Mucosa of gallbladder (tissue), 1 donor: ENCODE measurements around the gene PACRG. TPM values are rescaled to one million over a fixed set of nuclear protein-coding genes. Genes with fewer than 3 reads are reported as not detected.

Experiments
- DNase-seq: peaks from one replicate; pipeline ENCODE4 v3.0.0-alpha.2; 2020; ENCODE audit warnings: low spot score
- total RNA-seq: library from RNA; stranded (reverse); gene quantifications from one replicate; pipeline ENCODE4 v1.2.1, GENCODE V29; 2021
- donor health status: DM: no; HTN: no; CAD: no.

Gene PACRG
- total RNA-seq, 1 donor from 2014 or later = 3.2 TPM

DNA sequence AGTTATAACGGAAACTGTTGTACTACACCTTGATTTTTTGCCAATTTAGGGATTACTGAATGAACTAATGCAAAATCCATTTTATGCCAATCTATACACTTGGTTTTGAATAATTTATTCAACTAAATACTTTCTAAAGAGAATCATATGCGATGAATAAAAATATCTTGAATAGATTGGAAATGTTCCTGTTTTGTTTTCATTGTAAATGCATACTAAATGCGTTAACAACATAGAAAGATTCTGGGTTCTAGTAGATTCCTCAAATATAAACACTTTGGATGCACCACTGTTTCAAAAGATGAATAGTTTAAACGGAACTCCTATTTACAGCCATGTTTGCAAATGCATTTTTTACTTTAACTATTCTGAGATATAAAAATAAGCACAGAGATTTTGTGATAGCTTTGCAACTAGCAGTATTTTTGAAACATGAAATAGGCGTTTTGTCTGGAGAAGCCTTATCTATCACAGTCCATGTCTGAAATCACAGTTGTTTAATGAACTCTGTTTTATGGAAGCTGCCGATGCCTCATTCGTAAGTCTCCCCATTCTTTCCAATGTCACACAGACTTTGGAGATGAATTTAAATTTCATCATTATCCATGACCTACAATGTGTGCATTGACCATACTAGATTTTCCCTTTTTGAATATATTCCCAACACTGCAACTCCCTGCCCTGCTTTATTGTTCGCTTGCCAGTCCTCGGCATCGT, 409.1 kb downstream of the PACRG start:
- DNase-seq = no peak

DNA sequence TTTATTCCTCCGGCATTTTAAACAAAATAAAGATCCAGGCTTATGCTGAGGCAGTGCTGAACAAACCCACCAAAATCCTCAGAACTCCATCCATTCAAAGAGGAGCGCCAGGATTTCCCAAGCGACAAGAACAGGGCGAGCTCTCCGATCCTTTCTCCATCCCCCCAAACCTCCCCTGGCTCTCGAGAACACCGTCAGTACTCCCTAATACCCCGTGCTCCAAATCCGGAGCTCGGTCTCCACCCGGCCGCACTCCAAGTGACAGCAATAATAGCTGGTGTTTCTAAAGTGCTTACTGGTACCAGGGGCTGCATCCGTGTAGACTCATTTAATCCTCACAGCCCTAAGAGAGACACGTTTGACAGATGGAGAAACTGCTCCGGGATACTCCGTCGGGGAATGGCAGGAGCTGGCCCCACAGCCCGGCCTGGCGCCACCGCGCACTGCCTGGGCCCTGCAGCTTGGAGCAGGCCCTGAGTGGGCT, 409.7 kb downstream of the PACRG start:
- DNase-seq = no peak

DNA sequence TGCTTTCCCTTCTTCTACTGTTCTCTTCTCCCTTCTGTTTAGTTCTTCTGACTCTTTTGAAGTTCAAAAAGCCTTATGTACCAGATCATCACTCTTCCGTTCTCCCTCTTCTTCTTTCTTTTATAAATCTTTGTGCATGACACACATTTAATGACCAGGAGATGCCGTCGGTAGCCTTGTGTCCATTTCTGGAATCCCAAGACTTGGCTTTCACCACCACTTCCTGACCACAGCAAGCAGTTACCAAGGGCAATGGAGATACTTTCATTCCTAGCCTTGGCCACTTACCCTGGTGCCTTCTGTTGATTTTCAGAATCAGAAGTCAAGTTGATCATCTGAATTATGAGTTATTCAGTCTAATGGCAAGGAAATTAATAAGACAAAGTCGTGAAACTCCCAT, 418.3 kb downstream of the PACRG start:
- DNase-seq = no peak

DNA sequence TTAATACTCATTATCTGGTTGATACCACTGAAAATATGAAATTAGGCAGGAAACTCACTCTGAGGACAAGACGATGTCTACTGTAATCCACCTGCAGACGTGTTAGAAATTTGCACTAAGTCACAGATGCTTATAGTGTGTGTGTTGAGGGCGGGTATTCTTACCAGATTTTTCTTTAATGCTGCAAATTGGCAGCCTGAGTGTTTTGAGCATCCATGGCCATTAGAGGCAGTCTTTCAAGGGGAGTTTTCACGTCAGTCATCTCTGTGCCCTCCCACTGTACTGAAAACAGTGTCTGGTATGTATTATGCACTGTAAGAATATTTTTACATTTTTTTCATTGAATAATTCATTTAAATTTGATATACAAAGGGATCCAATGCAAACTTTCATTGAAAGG, 420.2 kb downstream of the PACRG start:
- no peak for DNase-seq

DNA sequence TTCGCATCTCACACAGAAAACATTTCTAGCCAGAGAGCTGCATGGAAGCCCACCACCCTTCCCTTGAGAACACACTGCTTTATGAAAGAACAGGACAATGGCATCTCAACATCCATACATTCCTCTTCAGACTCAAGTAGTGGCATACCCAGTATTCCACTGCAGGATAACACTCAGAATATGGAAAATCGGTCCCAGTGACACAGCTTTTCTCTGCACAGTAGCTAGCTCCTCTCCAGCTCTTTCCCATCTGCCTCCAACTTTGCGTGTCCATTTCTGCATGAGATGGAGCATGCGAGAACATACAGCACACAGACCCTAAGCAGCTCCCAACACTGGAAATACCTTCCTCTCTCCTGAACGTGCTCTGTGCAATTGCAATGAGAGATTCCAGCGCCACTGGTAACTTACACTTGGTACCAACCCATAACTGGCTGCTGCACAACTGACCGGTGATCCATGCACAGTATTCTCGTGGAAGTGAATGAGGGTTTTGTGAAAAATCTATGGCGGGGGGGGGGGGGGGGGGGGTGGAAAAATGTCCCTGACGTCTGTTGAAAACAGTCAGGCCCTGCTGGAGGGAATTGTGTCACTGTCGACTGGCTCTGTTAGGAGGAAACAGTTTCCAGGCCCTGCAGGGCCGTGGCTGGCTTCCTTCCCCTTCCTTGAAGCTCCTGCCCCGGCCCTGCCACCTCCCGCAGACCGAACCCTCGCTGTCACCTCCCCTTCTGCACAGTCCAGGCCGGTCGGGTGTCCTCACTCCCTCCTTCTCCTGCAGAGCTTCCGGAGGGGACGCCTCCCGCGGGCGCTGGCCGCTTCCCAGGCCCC, 420.9 kb downstream of the PACRG start:
- DNase-seq = no peak

DNA sequence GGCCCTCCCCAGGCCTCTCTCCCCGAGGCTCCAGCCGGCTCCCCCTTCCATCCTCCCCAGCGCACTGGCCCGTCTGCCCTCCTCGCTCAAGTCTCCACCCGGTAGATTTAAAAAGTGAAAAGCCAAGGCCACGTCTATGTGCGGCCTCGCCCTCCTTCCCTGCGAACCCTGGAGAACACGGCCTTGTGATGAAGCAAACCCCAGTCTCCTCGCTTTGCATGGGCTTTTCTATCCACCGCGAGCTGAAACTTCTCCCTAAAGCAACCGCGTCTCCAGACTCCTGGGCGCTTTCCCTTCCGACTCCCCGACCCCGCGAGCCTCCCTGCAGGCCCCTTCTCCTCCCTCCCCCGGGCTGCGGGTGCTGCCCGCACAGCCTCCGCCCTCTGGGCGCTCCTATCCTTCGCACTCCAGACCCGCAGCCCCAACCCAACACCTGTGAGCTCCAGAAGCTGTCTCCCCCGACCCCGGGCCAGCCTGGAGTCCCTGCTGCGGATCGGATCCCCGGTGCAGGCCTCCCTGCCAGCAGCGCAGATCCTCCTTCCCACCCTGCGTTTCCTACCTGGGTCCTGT, 421.6 kb downstream of the PACRG start:
- no peak for DNase-seq

DNA sequence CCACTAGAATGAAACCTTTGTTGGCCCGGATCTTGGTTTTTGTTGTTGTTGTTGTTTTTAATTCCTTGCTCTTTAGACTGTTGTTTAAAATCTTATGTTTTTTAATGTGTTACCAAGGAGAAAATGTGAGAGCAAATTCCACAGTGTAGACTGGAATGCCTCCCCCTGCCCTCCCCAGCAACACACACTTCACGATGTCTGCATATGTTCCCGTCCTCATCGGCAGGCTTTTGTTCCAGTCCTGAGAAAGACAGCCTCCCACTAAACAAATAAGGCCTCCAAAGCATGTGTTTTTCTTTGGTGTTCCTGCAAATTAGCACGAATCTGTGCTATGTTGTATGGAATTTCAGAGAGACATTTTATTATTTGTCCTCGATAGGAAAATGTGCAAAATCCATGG, 423.4 kb downstream of the PACRG start:
- DNase-seq = no peak

DNA sequence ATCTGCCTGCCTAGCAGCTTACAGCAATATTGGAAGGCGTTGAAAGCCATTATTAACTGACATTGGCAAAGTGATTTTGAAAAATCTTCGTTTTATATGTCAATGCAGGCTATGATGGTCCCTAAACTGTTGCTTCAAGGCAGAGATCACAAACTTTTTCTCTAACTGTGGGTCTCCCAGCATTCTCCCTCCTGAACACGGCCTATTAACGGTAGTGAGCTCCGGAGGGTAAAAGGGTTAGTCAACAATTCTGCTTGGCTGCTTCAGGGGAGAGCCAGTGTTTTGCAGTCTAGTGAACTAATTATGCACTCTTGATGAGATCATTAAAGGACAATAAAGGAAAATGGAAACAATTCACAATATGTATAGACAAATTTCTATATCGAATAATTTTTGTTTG, 424.9 kb downstream of the PACRG start:
- no peak for DNase-seq

DNA sequence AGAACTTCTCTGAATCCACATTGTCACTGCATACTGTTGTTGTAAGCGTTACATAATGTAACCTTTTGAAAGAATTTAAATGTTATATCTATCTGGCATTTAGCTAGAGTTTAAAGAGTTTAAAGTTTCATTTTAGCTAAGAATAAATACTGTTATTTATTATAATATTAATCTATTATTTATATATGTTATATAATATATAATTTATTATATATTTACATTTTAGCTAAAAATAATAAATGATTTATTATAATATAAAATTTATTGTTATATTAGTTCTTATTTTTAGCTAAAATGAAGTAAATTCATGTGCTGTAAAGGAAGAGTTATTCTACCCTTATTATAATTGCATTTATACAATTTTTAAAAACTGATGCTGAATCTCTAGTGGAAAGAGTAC, 431.3 kb downstream of the PACRG start:
- no peak for DNase-seq

DNA sequence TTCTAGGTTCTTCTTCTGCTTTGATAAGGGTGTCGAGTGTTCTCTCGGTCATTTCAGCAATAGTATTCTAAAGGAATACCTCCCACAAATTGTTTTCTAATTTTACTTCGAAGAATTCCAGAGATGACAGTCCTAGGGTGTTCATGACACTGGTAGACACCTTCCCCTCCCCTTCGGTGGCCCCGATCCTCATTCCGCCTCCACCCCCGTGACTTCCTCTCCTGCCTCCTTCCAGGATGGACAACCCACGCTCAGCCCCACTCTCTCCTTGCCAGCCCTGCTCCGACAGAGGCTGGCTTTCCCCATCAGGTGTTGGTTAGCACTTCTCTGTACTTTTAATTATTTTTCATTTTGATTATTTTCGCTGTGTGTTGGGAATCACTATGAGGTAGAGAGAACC, 431.9 kb downstream of the PACRG start:
- DNase-seq = no peak

DNA sequence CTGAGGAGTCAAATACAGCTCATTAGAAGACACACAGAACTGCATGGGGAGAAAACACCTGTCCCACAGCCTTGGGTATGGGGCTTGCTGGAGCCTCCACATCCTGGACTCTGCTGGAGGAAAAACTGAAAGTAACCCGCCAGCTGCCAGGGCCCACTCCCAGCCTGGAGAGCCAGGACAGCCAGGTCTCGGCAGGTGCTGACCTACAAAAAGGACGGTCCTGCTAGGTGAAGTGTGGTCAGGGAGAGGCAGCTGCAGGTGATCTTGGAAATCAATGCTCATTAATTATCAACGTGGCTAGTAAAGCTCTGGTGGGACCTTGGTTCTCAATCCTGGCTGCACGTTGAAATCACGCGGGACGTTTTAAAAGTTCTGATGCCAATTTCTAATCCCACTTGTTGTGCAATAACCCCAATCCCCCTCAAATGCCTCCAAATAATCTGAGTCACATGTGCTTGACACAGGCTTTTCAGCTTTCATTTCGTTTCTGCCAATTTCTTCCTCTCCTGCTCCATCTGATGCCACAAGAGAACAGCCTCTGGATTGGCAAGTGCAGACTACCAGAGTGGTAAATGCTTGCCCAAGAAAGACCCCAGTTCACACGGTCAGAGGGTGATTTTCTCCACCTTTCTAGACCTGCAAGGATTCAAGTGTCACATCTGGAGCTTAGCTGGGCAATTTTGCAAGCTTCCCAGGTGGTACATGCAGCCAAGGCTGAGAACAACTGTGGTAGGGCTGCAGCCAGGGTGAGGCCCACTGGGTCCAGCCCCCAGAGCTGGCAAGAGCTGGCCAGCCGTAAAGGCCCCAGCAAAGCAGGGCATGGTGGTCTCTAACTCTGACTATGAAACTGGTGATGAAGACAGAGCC, 434.5 kb downstream of the PACRG start:
- no peak for DNase-seq

DNA sequence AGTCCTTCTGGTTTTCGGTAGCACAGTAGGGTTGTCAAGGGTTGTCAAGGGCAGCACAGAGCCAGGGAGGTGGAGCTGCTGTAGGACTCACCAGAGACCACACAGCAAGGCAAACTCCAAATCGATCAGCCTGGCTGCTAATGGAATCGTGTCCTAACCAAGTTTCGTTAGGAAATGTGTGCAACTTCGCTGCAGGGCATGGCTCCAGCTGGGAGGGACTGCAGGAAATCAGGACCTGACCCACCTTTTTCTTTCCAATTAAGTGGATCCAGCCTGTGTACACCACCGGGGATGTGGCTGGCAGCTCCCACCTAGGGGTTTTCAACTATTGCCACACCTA, 435.1 kb downstream of the PACRG start:
- no peak for DNase-seq

DNA sequence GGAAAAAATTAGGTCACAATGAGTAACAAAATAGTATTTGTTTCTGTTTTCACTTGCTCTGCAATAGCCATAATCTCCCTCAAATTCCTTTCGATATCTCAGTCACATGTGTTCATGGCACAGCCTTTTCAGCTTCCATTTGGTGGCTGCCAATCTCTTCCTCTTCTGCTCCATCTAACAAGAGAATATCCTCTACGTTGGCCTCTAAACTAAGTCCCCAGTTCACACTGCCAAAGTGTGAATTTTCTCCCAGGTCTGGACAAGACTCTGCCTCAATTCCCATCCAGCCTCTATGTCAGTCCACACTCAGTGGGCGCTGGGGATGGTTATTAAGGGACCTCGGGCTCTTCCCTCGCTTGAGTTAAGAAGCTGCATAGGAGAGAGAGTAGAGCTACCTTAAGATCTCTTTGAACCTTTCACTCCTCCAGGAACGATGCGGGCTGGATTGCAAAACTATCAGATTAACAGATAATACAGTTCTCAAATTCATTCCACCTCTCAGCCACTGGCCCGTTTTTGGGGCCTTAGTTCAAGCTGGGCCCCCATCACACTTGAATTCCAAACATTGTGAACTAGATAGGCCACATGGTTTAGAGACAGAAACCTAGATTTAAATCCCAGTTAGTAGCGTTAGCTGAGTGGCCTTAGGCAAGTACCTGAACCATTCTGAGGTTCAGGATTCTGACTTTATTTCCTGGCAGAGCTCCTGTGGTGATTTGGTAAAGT, 436.6 kb downstream of the PACRG start:
- no peak for DNase-seq

DNA sequence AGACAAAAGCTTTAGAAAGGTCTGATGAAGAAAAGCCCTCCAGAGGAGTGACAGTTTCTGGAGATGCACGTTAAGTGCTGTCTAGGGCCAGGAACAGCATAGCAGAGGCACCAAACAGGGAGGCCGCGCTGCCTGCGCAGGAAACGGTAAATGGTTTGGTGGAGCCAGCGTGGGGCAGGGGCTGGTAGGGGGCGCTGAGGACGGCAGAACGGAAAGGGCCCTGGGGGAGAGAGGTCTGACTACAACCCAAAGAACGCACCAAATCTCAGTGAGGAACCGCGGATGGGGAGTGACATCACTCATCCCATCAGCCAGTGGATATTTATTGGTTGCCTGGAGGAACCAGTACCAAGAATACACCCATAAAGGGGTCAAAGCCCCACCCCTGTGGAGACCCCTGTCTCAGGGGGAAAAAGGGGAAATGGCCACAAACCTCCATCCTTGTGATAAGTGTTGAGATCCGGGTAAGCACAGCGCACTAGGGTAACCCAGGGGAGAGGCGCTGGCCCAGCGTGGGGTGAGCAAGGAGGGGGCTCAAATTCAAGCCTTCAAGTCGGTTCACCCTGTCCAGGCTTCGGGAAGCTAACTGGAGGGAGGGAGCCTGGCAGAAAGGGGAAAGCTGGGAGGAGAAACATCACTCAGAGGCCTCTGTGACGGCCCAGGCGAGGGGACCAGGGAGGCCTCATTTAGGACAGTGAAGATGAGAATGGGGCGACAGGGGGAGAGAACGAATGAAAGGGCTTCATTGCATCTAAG, 437.6 kb downstream of the PACRG start:
- no peak for DNase-seq

DNA sequence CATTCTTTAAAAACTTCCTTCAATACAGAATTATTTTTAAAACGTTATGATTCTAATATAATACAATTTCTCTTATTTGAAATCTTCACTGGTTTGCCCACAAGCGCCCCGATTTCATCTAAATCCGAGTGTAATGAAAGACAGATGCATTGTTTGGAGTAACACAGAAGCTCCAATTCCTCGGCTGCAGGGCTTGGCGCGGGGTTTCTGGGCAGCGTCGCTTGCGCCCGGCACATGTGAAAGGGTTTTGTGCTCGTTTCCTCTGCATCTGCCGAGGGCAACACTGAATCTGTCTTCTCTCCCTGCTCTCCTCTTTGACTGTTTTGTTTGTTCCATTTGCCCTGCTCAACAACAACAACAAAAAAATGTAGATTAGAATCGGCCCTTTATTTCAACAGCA, 438.1 kb downstream of the PACRG start:
- DNase-seq = no peak

DNA sequence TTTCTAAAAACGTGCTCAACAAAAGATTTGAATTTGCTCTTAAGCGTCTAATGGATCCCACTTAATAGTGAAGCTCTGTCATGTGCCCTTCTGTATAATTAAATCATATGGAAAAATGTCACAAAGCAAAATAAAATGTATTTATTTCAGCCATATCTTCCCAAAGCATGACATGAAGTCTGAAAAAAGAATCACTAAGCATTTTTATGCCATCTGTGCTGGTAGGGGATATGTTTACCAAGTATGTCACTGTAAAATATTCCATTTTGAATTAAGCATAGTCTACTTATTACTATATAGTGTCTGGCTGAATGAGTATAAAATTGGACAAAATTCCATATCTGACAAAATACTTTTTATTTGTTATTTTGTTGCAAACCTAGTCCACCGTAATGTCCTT, 438.7 kb downstream of the PACRG start:
- DNase-seq = no peak

DNA sequence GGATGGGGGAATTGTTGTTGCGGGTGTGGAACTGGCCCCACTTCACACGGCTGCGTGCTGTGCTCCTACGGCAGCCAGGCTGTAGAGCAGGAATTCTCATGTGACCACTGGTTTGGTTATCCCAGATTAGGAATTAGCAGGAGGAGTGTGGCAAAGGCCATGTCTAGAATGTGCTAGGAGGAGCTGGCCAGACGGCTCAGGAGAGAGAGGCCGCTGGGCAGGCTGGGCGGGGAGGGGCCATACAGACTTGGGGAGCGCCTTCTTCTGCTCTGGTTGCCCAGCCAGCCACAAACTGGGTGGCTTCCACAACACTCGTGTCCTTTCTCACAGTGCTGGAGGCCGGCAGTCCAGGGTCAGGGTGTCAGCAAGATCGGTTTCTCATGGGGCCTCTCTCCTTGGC, 441.7 kb downstream of the PACRG start:
- DNase-seq = no peak

DNA sequence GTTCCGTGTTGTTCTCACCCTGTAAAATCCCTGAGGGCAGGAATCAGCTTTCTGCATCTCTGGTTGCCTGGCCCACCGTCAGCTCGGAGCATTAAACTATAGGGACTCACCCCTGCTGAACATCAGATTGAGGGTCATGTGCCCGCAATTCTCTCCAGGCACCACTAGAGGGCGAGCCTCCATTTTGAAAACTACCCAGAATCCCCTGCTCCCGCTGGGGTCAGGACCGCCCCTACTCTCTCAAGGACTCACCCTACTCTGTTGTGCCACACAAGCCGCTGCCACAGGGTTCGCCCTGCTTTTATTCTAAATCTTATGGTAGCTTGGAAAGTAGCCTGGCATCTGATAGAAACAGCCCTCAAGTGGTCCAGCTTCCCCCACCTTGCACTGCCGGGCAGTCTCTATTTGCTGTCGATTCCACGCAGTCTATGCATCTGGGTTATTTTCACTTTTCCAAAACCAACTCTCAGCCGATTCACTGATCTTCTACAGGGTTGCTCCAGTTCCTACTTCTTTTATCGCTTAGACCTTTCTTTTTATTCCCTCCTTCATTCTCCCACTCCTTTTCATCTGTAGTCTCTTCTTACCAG, 442.6 kb downstream of the PACRG start:
- no peak for DNase-seq

DNA sequence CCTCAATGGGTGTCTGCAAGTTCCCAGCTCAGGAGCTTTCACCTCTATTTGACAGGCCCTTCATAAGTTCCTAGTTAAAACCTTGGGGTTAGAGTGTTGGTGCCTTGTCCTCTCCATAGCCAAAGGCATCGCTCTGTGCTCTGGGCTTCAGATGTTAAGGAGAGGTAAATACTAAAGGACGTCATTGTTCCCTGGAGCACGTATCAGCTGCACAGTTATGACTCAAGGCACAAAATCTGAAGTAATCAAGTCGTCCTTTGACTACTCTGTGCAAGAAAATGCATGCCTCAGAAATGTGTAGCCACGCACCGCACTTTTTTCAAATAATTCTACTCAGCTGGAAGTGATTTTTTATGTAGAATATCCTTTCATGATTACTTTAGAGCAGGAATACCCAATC, 446.0 kb downstream of the PACRG start:
- DNase-seq = no peak

DNA sequence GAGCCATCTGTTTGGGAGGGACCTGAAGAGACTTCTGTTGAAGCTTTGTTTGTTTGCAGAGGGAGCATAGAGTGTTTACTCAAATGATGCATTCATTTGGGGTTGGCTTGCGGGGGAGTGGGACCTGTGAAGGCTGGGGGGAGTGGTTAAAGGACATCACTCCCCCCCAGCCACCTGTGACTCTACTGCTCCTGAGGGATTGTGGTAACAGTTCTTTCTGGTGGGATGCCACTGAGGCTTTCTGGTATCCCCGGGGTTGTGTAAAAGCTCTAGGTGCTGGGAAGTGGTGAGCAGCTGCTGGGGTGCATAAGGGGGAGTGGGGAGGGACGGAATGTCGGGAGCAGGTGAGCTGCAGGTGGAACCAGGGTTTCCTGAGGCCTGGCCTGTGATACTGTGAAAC, 447.5 kb downstream of the PACRG start:
- DNase-seq = no peak
